Rectal smooth muscle tissue (tissue), 1 donor: ENCODE data around the gene FSTL4.

Experiments
- H3K27ac ChIP-seq: one replicate; pipeline ENCODE4 v1.7.0; 2013; ENCODE audit warnings: low read depth, low read length, inconsistent platforms
- H3K27me3 ChIP-seq: one replicate; pipeline ENCODE4 v1.7.0; 2013; ENCODE audit warnings: low read length; ENCODE audit not compliant: control insufficient read depth, insufficient read depth
- H3K36me3 ChIP-seq: one replicate; pipeline ENCODE4 v1.7.0; 2013; ENCODE audit warnings: low read length; ENCODE audit not compliant: control insufficient read depth, insufficient read depth
- H3K4me1 ChIP-seq: one replicate; pipeline ENCODE4 v1.7.0; 2013; ENCODE audit warnings: low read length; ENCODE audit not compliant: control insufficient read depth, insufficient read depth
- H3K4me3 ChIP-seq: one replicate; pipeline ENCODE4 v1.7.0; 2013; ENCODE audit warnings: low read length
- H3K9ac ChIP-seq: one replicate; pipeline ENCODE4 v1.7.0; 2013; ENCODE audit warnings: low read length

FSTL4 gene

GRCh38 chr5:133251296-133252132 lies 360.8 kb downstream of the FSTL4 start:
- no peaks in the 10 kb centered on the region for H3K27me3 ChIP-seq
- no peaks in the 10 kb centered on the region for H3K4me1 ChIP-seq
- H3K36me3 ChIP-seq: no peaks in the 10 kb centered on the region
- H3K9ac ChIP-seq: no peak overlapping the region
- no peak overlapping the region for H3K4me3 ChIP-seq
- no peak overlapping the region for H3K27ac ChIP-seq

DNA sequence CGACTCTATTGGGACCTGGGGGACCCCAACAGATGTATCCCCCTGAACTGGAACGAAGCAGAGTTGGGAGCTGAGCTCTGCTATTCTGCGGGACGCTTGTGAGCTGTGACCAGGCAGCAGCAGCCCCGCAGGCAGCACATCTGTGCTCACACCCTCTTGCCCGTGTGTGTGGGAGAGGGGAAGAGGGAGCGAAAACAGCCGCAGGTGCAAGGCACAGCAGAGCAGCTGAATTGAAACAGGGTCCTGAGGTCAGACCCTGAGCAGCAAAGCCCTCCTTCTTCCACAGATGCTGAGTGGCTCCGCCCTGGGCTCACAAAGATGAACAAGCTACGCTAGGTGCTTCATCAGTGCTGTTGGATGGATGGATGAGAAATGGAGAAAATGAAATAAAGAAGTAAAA lies 361.8 kb downstream of the FSTL4 start:
- Histone ChIP-seq H3K27me3 (no peaks in the 10 kb centered on the region), H3K36me3 (no peaks in the 10 kb centered on the region), H3K4me1 (no peaks in the 10 kb centered on the region), H3K9ac (no peak overlapping the region), H3K27ac (no peak overlapping the region), H3K4me3 (no peak overlapping the region)

DNA sequence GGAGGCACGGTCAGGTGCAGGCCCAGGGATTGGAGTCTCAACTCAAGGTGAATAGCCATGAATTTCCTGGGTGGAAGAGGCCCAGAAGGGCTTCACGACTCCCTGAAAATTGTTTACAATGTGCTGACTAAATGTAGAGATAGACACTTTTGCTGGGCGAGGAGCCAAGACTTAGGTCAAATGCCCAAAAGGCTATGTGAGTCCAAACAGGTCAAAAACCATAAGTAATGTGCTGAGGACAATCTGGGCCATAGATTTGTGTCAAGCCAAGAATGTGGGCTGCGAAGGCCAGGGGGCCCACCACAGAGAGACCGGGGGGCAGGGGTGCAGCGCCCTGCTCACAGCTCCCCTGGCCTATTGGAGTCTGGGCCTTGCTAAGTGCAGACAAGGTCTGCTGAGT lies 362.7 kb downstream of the FSTL4 start:
- Histone ChIP-seq H3K4me1 (no peaks in the 10 kb centered on the region), H3K27ac (no peak overlapping the region), H3K9ac (no peak overlapping the region), H3K36me3 (no peaks in the 10 kb centered on the region), H3K27me3 (no peaks in the 10 kb centered on the region), H3K4me3 (no peak overlapping the region)

- Histone ChIP-seq H3K27me3 (no peaks in the 10 kb centered on the region), H3K4me1 (no peaks in the 10 kb centered on the region), H3K36me3 (no peaks in the 10 kb centered on the region), H3K9ac (no peak overlapping the region), H3K27ac (no peak overlapping the region), H3K4me3 (no peak overlapping the region)
These were observed 364.3 kb downstream of the FSTL4 start for GRCh38 chr5:133247881-133248624.

GRCh38 chr5:133247151-133247709 lies 365.1 kb downstream of the FSTL4 start:
- no peaks in the 10 kb centered on the region for H3K36me3 ChIP-seq
- H3K9ac ChIP-seq: no peak overlapping the region
- no peak overlapping the region for H3K4me3 ChIP-seq
- no peaks in the 10 kb centered on the region for H3K4me1 ChIP-seq
- no peaks in the 10 kb centered on the region for H3K27me3 ChIP-seq
- H3K27ac ChIP-seq: no peak overlapping the region

DNA sequence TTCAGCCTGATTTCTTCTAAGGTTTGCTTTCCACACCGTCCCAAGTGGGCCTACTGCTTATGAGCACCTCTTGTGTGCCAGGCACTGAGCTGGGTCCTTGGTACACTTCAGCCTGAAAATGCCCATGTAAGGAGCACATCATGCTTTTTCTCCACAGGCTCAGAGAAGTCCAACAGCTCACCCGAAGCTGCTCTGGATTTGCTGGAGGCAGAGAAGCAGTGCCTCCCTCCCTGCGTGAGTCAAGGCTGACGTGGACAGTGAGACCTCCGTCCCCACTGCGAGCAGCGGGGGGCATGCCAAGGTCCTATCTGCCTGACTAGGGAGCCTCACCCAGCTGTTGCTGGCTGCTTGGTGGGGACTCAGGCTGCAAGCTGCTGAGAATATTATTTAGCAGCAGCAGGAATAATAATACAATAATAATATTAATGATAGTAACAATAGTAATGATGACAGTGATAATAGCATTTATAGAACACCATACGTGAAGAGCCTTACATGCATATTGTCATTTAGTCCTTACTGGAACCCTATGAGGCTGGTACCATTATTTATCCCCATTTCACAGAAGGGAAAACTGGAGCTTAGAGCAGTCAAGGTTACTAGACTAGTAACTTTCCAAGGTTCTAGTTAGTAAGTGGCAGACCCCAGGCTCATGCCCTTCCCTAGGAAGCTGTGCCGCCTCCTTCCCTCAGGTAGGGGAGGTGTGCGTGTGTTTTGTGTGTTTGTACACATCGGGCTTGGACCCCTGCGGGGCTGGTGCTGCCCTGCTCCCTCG lies 365.8 kb downstream of the FSTL4 start:
- H3K9ac ChIP-seq: no peak overlapping the region
- H3K36me3 ChIP-seq: no peaks in the 10 kb centered on the region
- H3K27ac ChIP-seq: no peak overlapping the region
- H3K4me1 ChIP-seq: no peaks in the 10 kb centered on the region
- H3K4me3 ChIP-seq: no peak overlapping the region
- H3K27me3 ChIP-seq: no peaks in the 10 kb centered on the region

GRCh38 chr5:133246053-133246370 lies 366.3 kb downstream of the FSTL4 start:
- no peak overlapping the region for H3K4me3 ChIP-seq
- H3K27ac ChIP-seq: no peak overlapping the region
- no peaks in the 10 kb centered on the region for H3K27me3 ChIP-seq
- no peaks in the 10 kb centered on the region for H3K4me1 ChIP-seq
- H3K36me3 ChIP-seq: no peaks in the 10 kb centered on the region
- no peak overlapping the region for H3K9ac ChIP-seq

DNA sequence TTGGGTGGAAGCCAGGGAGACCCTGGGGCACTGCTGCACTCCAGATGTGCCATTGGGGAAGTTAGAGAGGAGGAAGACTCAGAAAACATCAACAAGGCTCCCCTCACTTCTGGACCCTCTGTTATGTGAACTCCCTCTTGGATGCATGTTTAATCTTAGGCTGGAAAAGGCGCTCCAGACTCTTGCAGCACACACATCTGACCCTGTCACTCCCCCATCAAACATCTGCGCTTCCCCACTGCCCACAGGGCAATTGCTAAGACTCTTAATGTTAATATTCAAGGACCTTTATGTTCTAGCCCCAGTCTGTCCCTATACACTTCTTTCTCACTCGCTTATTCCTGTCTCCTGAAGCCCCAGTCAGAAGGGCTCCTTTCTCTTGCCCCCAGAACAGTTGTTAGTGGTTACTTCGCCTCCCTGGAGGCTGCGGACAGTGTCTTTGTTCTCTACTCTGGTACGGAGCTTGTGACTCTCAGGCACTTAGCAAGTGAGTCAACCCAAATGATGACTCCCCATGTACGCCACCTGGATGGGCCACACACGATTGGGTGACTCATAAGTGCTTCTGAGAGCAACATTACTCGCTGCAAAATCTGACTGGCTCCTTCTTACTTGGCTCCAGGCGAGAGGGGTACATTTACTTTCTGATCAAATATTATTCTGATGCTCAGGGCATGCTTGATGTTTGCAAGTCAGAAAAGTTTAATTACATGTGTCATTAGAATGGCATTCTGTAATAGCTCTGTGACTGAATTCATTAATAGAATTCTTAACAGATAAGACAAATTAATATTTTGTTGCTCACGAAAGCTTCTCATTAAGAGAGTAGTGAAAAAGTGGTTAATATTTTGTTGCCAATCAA lies 366.9 kb downstream of the FSTL4 start:
- Histone ChIP-seq H3K4me1 (no peaks in the 10 kb centered on the region), H3K9ac (no peak overlapping the region), H3K27ac (no peak overlapping the region), H3K4me3 (no peak overlapping the region), H3K36me3 (no peaks in the 10 kb centered on the region), H3K27me3 (no peaks in the 10 kb centered on the region)

GRCh38 chr5:133244242-133244641 lies 368.1 kb downstream of the FSTL4 start:
- no peak overlapping the region for H3K4me3 ChIP-seq
- H3K4me1 ChIP-seq: no peaks in the 10 kb centered on the region
- H3K27ac ChIP-seq: no peak overlapping the region
- no peak overlapping the region for H3K9ac ChIP-seq
- H3K27me3 ChIP-seq: no peaks in the 10 kb centered on the region
- H3K36me3 ChIP-seq: no peaks in the 10 kb centered on the region

DNA sequence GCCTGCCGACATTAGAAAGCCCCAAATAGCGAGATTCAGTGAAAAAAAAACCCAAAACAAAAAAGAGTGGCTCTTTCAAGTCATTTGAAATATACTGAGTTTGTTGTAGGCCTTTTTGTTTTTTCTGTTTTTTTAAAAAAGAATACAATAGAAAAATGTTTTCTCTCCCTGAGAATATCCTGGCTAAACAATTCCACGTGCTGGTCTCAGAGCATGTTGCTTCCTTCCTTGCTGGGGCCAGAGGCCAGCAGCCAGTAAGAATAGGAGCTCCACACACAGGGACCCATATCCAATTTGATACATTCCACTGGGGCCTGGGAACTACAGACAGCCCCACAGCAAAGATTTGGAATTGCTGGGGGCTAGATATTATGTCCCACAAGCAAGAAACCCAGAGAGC lies 369.1 kb downstream of the FSTL4 start:
- no peak overlapping the region for H3K4me3 ChIP-seq
- no peak overlapping the region for H3K27ac ChIP-seq
- H3K9ac ChIP-seq: no peak overlapping the region
- no peaks in the 10 kb centered on the region for H3K27me3 ChIP-seq
- H3K36me3 ChIP-seq: no peaks in the 10 kb centered on the region
- H3K4me1 ChIP-seq: no peaks in the 10 kb centered on the region

DNA sequence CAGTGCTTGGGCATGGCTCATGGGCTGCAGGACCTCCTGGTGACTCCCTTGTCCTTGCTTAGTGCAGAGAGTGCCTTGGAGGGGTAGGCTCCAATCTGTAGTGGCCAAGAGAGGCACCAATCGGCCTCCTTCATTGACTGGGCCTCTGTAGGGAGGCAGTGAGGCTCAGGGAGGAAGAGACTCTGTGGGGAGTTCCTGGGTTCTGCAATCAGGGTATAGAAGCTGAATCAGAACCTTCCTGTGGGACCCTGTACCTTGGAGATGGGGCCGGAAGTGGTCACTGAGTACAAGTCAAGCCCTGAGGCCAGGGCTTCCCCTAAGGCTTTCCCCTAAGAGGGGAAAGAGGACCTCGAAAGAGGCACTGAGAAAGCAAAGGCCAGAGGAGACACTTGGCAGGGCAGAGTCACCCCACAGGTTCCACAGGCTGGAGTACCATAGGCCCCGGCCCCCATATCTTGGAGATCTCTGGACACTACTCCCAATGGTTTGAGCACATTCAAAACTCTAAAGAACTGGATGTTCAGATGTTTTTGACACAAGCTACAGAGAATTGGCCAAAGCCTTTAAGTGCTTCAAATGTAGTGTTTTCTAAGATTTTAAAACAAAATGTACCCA lies 370.0 kb downstream of the FSTL4 start:
- Histone ChIP-seq H3K9ac (no peak overlapping the region), H3K36me3 (no peaks in the 10 kb centered on the region), H3K27ac (no peak overlapping the region), H3K4me3 (no peak overlapping the region), H3K4me1 (no peaks in the 10 kb centered on the region), H3K27me3 (no peaks in the 10 kb centered on the region)
